Measurements from ENCODE around the gene CEP164. TPM values are rescaled to one million over a fixed set of nuclear protein-coding genes. Genes with fewer than 3 reads are reported as not detected.

The CEP164 gene
- total RNA-seq = 15.1 TPM

DNA sequence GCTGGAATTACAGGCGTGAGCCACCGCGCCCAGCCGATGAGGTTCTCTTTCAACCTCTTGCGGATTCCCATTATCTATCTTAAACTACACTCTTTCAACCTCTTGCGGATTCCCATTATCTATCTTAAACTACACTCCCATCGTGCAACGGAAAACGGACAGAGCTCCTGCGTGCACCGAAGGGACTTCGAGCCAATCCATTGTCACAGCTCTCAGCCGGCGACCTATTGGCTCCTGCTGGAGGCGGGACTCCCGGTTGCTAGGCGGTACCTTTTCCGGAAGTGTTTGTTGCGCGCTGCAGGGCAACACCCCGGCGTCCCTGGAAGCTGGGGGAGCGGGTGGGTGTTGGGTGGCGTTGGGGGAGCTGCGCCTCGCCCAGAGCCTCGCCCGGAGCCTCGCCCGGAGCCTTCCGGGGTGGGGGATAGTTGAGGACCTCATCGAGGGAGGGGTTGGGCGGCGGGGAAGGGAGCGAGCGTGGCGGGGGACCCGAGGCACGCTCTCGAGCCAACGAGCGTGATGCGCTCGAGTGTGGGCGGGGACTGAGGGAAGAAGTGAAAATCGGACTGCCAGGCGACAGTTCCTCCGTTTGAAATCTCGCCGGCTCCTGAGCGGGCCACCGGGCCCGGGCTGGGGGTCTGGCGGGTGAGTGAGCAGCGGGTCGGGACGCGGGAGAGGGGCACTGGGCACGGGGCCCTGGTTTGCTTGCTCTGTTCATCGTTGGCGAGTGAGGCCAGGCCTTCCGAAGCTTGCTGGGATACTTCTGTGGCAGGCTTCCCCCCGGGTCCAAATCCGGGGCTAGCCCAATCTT, at the start of gene CEP164:
TSS of gene CEP164 (plus strand) at position 288 of the 808 bp plus-strand sequence. CDS start 10,733 bp downstream, outside the sequence.
- no peaks in the 10 kb centered on the region for H3K27me3 ChIP-seq
- no peaks in the 10 kb centered on the region for H3K36me3 ChIP-seq
- DNase-seq (ENCODE audit: low spot score in 2 of 2) = peak; percentile 91 to 98
- peak within 1 kb of the TSS; percentile 88 to 89 for H3K27ac ChIP-seq
- intact Hi-C loops (cut with DNase I) = loop anchor here (2.0 to 5.0 kb wide), 4 partner anchors 95 to 555 kb away; partner anchors contain the start of genes BUD13, PCSK7, RNF214 and ZPR1
- TF ChIP-seq CTCF (IDR thresholded peaks at IDR 0.05) = no peak
- peak within 1 kb of the TSS; percentile 82 to 87 for H3K4me3 ChIP-seq
- H3K9me3 ChIP-seq = no peaks in the 10 kb centered on the region
- peaks cover 0 to 6% of the 10 kb centered on the region in 2 donors for H3K4me1 ChIP-seq

GRCh38 chr11:117278347-117278746, 49.3 kb upstream of the CEP164 start:
- TF ChIP-seq CTCF (IDR thresholded peaks at IDR 0.05) = no peak
- Histone ChIP-seq H3K36me3 (peaks cover 17 to 51% of the 10 kb centered on the region in 2 donors), H3K27me3 (no peaks in the 10 kb centered on the region), H3K4me3 (no peak overlapping the region), H3K4me1 (no peaks in the 10 kb centered on the region), H3K27ac (no peak overlapping the region), H3K9me3 (no peaks in the 10 kb centered on the region)
- DNase-seq (ENCODE audit: low spot score in 2 of 2) = no peak
- intact Hi-C loops (cut with DNase I) = no loop called here

DNA sequence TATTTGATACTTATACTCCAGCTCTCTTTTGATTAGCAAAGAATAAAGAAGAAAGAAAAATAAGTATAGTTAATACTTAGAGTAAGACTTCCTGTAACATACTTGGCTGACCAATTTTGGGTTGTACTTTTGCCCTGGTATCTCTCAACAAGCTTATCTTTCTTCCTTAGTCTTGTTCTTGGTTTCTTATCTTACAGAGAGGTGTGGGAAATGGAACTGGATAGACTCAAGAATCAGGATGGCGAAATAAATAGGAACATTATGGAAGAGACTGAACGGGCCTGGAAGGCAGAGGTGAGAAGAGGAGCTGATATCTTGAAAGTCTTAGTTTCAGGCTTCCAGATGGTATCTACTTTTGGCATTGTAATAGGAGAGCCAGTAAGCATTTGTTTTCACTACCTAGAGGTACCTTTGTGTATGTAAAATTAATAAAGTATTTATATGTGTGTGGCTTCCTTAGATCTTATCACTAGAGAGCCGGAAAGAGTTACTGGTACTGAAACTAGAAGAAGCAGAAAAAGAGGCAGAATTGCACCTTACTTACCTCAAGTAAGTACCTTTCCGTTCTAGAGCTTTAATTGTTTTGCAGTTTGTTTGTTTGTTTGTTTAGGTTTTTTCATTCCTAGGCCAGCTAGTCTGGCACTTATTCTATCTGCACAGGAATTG, 47.8 kb upstream of the CEP164 start:
- Histone ChIP-seq H3K27me3 (no peaks in the 10 kb centered on the region), H3K27ac (no peak overlapping the region), H3K4me1 (no peaks in the 10 kb centered on the region), H3K36me3 (peaks cover 30 to 63% of the 10 kb centered on the region in 2 donors), H3K9me3 (no peaks in the 10 kb centered on the region), H3K4me3 (no peak overlapping the region)
- TF ChIP-seq CTCF (IDR thresholded peaks at IDR 0.05) = no peak
- intact Hi-C loops (cut with DNase I) = no loop called here
- no peak for DNase-seq (ENCODE audit: low spot score in 2 of 2)

GRCh38 chr11:117281159-117281558, 46.5 kb upstream of the CEP164 start:
- H3K27ac ChIP-seq = no peak overlapping the region

GRCh38 chr11:117281869-117282268, 45.8 kb upstream of the CEP164 start:
- TF ChIP-seq CTCF (IDR thresholded peaks at IDR 0.05) = no peak
- no peak for DNase-seq (ENCODE audit: low spot score in 2 of 2)
- no peak overlapping the region for H3K4me3 ChIP-seq
- H3K27me3 ChIP-seq = no peaks in the 10 kb centered on the region
- no peak overlapping the region for H3K27ac ChIP-seq
- H3K4me1 ChIP-seq = no peaks in the 10 kb centered on the region
- intact Hi-C loops (cut with DNase I) = no loop called here
- H3K9me3 ChIP-seq = no peaks in the 10 kb centered on the region
- peaks cover 33 to 69% of the 10 kb centered on the region in 2 donors for H3K36me3 ChIP-seq

More at GRCh38 chr11:117281159-117281558, 46.5 kb upstream of the CEP164 start:
- intact Hi-C loops (cut with DNase I) = no loop called here
- H3K9me3 ChIP-seq = no peaks in the 10 kb centered on the region
- no peak for TF ChIP-seq CTCF (IDR thresholded peaks at IDR 0.05)
- peaks cover 33 to 64% of the 10 kb centered on the region in 2 donors for H3K36me3 ChIP-seq
- no peaks in the 10 kb centered on the region for H3K4me1 ChIP-seq
- H3K27me3 ChIP-seq = no peaks in the 10 kb centered on the region
- H3K4me3 ChIP-seq = no peak overlapping the region
- no peak for DNase-seq (ENCODE audit: low spot score in 2 of 2)
